Inflammatory macrophage treated with lipopolysaccharide for 4 hours (primary cell): ENCODE results near the gene TMEM86B.
A peak's percentile ranks its signal among the peaks of the same experiment; 100 is the strongest.

Source experiments
- DNase-seq: peaks from one replicate; pipeline ENCODE4 v3.0.0-alpha.2; 2020

Gene TMEM86B, protein sequence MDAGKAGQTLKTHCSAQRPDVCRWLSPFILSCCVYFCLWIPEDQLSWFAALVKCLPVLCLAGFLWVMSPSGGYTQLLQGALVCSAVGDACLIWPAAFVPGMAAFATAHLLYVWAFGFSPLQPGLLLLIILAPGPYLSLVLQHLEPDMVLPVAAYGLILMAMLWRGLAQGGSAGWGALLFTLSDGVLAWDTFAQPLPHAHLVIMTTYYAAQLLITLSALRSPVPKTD

DNA sequence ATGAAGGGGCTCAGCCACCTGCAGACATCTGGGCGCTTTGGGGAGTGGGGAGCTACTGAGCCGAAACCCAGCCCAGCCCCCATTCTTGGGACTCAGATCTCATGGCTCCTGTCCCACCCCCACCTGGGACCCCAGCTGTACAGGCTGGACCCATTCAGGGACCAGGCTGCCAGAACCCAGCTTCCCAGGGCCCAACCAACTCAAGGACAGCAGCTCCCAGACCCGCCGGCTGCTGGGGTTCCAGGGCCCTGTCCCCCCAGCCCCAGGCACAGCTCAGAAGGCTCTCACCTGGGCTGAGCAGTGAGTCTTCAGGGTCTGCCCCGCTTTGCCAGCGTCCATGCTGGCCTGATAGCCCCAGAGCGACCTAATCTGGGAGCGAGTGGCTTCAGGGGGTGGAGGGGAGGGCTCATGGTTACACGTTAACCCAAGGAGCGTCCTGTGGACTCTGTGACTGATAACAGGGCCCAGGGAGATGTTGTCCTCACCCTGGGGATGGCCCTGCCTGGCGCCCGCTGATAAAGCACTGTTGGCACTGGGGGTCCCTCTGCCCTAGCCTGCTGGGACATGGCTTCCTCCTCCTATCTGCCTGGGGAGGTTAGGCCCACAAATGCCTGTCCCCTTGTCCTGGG, at the start of gene TMEM86B:
Gene TMEM86B, minus strand, starts transcription at position 361 of the 629 bp plus-strand sequence. Its CDS starts 22 bp downstream, at position 339.
- DNase-seq = no peak

DNA sequence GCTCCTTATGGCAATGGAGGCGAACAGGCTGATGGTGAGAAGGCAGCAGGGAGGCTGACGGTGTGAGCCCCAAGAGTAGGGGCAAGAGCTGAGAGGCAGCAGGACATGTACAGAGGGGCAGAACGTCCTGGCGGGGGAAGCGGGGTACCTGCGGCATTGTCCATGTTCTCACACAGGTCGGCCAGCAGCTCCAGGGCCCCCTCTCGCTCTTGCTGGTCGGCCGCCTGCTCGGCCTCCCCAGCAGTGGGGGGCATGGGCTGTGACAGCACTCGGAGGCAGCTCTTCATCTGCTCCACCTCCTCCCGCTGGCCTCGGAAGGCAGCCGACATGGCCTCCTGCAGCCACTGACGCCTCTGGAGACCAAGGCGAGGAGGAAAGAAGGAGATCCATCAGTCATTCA, 48.9 kb upstream of the TMEM86B start:
- no peak for DNase-seq

DNA sequence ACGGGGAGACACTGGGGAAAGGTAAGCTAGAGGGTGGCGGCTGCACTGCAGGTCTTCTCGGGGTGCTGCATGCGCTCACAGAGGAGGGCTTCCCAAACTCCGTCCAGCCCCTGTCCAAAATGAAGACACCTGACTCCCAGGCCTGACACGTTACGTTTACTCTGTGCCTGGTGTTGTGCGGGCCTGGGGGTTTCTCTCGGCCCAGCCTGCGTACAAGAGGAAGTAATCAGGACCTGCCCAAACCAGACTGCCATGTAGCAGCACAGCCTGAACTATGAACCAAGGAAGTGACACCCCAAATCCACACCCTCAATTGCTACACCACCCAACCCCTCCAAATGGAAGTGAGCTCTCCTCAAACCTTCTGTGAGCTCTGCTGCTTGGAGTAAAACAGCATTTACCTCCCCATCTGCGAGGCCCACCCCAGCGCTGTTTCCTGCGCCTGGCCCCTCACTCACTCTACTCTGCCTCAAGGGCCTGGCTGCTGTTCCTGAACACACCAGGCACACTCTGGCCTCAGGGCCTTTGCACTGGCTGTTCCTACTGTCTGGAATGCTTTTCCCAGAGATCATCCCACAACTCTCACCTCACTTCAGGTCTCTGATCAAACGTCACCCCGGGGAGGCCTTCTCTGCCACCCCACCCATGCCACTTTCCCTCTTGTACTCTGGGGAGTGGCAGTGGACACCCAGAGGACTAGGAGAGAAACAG, 48.3 kb upstream of the TMEM86B start:
- no peak for DNase-seq

DNA sequence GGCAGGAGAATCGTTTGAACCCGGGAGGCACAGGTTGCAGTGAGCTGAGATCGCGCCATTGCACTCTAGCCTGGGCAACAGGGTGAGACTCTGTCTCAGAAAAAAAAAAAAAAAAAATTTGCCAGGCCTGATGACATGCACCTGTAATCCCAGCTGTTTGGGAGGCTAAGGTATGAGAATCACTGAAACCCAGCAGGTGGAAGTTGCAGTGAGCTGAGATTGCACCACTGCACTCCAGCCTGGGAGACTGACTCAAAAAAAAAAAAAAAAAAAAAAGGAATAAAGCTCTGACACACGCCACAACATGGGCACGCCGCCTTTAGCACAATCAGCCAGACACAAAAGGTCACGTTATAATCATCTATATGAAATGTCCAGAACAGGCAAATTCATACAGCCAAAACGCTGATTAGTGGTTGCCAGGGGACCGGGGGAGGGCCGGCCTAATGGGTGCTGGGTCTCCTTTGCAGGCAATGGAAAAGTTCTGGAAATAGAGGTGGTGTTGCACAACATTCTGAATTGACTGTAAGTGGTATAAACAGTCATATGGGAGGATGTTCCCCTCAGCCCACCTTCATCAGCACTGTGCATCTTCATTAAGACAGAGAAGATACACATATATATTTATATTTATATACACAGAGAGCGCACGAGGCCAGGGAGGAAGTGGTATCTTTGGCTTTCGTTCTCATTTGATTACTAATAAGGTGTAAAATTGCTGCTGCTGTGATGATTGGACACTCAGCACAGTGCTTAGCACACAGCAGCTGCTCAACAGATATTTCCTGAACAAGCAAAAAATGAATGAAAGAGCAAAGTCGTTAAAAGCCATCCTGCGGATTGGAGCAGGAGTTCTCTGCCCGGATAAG, 47.5 kb upstream of the TMEM86B start:
- DNase-seq = peak; percentile 18

DNA sequence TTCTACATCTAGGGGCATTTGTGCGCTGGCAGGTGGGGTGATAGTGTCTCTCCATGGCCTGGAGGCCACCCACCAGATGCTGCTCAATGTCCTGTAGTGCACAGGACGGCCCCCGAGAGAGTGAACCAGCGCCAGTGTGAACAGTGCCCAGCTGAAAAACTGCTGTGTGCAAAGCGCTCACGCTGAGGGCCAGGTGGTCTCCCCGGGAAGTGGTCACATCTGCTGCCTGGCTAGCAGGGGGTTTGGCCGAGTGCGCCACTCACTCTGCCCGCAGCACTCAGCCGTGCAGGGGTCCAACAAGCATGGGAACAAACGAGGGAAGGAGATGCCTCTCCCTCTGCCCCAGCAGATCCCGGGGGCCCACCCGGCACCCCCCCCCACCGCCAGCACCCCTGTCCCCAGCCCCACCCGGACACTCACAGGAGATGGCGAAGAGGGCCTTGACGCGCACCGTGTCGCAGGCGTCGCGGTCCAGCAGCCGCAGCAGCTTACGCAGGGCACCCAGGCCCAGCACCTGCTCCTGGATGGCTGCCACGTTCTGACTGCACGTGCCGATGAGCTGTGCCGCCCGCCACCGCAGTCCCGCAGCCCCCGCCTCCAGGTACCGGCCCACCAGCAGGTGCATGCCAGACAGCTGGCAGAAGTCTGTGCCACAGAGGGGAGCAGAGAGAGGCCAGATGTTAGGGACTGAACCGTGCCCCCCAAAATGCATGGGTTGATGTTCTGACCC, 45.6 kb upstream of the TMEM86B start:
- no peak for DNase-seq

DNA sequence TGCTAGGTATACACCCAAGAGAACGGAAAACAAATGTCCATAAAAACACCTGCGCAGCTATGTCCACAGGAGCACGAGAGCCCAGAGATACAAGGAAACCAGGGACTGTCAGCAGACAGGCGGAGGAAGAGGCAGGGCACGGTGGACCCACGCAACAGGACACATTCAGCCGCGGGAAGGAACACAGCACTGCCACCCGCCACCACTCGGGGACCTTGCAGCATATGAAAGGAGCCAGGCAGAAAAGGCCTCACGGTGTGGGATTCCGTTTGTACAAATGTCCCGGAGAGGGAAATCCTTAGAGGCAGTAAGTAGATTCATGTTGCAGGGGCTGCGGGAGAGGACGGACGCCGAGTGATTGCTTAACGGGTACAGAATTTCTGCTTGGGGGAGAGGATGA, 43.6 kb upstream of the TMEM86B start:
- no peak for DNase-seq

DNA sequence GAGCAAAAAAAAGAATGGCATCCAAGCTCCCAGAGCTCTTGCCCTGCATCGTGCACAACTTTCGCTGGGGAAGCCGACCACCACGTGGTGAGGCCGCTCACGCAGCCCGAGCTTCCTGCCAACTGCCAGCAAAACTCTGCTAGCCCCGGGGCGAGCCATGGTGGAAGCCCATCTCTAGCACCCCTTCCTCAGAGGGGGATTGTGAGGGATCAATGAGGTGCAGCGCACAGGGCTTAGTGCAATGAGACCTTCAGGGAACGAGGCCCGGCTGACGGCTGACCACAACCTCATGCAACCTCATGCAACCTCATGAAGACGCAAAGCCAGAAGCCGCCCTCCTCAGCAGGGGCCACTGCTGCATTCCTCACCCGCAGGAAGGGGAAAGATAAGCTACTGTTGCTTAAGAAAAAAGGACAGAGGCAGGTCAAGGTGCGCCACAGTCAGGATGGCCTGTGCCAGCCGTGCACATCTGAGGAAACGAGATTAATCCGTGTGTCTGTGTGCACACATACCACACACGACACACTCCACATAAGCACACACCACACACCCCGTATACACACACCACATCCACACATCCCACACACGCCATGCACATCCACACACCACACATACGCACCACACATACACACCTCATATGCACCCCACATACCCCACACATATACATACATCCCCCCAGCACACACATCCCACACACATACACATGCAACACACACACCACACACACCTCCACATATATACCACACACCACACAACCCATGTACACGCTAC, 41.8 kb upstream of the TMEM86B start:
- DNase-seq = no peak

DNA sequence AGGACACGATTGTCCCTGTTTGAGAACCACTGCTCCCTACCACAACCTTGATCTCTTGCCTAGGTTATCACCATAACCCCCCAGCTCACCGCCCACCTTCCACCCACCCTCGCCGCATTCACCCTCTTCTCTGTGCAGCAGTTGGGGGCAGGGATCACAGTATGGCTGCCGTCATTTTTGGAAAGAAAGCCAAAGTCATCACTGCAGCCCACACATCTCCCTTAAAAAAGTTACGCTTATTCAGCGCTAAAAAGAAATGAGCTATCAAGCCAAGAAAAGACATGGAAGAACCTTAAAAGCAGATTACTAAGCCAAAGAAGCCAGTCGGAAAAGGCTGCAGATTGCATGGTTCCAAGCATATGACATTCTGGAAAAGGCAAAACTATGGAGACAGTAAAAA, 40.7 kb upstream of the TMEM86B start:
- no peak for DNase-seq

DNA sequence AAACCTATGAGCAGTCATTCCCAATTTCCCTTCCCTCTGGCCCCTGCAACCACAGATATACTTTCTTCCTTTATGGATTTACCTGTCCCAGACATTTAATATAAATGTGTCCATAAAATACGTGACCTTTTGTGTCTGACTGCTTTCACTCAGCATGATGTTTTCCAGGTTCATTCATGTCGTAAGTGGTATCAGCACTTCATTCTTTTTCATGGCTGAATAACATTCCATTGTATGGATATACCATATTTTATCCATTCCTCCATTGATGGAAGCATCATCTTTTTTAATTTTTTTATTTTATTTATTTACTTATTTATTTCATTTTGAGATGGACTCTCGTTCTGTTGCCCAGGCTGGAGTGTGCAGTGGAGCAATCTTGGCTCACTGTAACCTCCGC, 38.3 kb upstream of the TMEM86B start:
- DNase-seq = no peak

DNA sequence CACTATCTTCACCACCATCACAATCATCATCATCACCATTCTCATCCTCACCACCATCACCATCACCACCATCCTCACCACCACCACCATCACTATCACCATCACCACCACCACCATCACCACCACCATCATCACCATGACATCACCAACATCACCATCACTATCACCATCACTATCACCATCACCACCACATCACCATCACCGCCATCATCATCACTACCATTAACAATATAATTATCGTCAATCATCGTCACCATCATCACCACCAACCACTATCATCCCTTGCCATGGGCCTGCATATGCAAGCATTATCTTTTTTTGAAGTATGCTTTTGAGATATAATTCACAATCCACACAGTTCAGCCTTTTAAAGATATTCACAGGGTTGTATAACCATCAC, 37.8 kb upstream of the TMEM86B start:
- DNase-seq = no peak

DNA sequence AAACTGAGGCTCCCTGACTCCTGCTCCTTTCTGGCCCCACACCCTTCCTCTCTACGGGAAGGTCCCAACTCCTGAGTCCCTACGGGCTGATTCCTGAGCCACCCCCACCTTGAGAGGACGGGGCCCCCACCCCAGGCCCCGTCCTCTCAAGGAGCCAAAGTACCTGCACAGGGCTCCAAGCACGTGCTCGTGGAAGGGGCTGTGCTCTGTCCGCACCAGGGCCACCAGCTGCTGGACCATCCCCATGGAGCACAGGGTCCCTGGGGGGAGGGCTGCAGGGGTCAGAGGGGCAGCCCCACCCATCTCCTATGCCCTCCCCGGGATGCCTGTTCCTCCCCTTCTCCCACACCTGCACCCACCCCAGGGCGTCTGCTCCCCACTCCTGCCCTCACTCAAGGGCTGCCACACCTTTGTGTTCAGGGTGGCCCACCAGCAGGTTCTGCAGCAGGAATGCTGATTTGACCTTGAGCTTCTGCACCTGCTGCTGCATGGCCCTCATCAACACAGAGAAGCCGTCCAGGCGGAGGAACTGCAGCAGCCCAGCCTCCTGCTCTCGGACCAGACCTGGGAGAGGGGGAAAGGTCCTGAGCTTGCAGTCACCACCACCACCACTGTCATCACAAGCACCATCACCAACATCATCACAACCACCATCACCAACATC, 37.3 kb upstream of the TMEM86B start:
- no peak for DNase-seq

DNA sequence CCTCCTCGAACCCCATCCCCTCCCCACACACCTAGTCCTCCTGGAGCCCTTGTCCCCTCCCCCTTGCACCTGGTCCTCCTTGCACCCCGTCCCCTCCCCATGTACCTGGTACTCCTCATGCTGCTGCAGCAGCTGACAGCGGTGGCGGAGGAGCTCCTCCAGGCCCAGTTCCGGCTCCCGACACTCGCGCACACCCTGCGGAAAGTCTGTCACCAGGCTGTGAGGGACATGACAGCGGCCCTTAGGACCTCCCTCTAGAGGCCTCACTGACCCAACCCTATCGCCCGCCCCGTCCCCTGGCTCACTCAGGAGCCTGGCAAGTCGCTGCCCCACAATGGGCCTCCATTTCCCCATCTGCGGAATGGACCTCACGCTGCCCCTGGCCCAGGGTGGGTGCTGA, 36.6 kb upstream of the TMEM86B start:
- no peak for DNase-seq

DNA sequence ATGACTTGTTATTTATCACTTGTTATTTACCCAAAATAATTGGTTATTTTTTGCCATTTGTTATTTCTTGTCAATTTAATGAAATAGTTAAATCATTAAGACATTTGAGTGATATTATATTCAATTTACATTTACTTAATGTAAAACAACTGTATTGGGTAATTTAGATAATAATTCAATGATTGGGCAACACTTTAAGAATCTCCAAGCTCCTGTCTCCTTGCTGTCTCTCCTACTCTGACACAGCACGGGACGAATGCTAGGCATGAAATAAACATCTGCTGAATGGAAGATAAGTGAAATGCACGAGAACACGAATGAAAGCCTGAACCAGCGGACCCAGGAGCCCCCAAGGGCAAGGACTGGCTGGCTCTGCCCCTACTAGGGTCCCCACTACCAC, 36.0 kb upstream of the TMEM86B start:
- DNase-seq = no peak

DNA sequence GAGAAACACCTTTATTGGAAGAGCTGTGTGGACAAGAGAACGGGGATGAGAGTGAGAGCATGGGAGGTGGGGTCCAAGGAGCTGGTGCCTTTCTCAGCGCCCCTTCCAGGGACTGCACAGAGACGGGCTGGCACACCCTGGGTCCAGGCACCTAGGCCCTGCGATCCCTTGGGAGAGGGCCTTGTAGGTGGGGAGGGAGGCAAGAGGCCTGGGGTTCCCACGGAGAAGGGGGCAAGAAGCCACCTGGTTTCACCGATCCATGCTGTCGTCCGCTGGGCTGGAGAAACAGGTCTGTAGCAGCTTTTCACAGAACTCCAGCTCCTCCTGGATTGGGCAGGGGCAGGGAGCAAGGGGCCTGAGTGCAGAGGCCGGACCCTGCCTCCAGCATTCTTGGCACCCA, 33.8 kb upstream of the TMEM86B start:
- no peak for DNase-seq

DNA sequence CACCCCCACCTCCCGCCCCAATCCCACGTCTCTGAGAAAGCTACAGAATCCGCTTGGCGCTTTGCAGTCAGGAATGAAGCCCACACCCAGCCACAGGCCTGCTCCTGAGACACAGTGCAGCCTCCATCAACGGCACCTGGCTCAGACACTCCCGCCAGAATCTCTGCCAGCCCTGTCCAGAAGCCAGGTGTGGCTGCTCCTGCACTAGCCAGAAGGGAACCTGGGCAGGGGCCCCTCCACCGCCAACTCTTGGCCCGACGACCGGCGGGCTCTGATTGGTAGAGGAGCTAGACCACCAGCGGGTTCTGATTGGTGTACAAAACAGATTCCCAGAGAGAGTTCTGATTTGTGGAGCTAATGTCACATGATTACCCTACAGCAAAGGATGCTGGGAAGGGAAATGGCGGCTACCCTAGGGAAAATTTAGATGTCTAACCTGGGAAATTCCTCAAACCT, 33.1 kb upstream of the TMEM86B start:
- DNase-seq = no peak

DNA sequence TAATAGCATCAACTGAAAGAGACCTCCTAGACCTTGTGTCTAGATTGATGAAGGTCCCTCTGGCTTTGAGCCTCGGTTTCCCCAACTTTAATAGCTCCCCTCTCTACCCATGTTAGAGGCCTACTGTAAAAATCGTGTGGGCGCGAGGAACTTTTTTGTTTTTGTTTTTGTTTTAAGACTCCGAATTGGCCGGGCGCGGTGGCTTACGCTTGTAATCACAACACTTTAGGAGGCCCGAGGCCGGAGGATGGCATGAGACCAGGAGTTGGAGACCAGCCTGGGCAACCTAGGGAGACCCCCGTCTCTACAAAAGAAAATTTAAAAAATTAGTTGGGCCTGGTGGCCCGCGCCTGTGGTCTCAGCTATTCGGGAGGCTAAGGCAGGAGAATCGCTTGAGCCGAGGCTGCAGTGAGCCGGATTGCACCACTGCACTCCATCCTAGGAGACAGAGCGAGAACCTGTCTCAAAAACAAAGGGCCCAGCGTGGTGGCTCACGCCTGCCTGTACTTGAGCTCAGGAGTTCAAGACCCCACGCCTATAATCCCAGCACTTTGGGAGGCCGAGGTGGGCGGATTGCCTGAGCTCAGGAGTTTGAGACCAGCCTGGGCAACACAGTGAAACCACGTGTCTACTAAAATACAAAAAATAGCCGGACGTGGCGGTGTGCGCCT, 31.1 kb upstream of the TMEM86B start:
- no peak for DNase-seq

DNA sequence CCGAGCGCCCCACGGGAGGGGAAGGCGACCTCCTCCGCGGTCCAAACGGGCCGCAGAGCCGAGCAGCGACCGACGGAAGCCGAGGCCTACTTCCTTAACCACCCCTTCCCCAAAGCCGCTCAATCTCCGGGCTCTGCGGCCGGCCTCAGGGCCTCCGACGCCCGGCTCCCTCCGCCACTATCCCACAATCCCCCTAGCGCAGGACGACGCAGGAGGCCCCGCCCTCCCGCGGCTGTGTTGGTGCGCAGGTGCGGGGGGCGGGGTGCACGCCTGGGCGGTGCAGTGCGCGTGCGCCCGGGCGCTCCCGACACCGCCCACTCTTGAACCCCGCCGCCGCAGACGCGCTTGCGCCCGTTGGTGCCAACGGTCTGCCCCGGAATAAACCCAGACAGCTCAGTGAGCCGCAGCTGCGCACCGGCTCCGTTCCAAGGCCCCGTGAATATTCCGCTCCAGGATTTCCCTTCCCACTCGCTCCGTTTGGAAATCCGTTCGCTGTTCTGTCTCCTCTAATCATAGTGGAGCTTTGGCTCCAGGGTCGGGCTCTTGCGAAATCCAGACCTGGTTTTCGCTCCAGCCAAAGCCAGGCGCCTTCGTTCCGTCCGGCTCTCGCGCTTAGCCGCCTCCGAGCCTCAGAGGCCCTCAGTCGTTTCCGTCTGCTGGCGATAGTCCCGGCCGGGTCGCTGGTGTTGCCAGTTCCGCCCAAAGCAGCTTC, 30.4 kb upstream of the TMEM86B start, which contains the start of gene PPP6R1:
Gene PPP6R1, minus strand, starts transcription at position 190 of the 712 bp plus-strand sequence. CDS start 11,914 bp downstream, outside the sequence.
- DNase-seq = peak; percentile 96

DNA sequence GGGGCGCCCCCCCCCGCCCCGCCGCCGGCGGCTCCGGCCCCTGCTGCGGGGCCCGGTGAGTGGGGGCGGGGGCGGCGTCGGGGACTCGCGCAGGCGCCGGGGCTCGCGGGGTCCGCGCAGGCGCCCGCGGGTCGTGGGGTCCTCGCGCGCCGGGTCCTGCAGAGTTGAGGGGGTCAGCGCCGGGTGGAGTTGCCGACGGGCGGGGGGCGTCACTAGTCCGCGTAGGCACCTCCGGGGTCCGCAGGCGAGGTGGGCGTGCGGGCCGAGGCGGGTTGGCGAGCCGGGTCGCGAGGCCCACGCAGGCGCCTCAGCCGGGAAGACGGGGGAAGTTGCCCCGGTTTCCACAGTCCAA, 29.9 kb upstream of the TMEM86B start:
- no peak for DNase-seq
